Stromal cell of bone marrow (primary cell): ENCODE measurements around the gene ZNF366.
A peak's percentile ranks its signal among the peaks of the same experiment; 100 is the strongest.

Experiments used
- DNase-seq: peaks from one replicate; pipeline ENCODE4 v3.0.0-alpha.2; 2012; ENCODE audit warnings: low read depth

ZNF366 gene

DNA sequence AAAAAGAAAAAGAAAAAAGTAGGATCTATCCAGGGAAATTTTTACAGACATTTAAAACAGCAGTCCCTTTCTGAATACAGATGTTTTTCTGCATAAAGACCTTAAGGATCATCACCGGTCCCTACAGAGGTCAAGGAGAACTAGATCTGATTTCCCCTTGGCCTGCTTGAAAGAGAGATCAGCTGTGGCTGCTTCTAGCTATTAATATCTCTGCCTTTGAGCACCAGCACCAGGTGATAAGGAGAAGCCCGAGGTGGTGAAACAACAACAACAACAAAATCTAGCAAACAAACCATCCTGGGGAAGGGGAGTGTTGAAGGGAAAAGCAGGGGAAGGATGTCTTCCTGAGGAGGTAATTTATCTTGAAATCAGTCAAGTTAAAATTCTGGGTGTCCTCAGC, 42.1 kb downstream of the ZNF366 start:
- DNase-seq: no peak

DNA sequence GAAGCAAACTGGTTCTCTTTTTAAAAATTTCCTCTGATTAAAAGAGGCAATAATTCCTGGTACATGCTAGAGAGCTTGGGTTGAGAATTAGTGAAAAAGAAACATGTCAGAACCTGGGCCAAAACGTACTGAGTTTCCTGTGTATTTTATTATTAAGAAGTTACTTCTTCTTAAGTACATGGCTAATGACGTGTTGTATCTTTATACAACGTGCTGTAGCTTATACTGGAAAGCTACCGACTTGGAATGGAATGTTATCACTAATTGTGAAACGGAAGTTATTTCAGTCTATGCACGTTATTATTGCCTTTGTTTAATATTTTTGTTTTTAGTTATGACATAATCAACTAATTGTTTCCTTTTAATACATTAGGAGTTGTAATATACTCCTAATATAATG, 43.1 kb downstream of the ZNF366 start:
- DNase-seq: no peak

GRCh38 chr5:72463449-72464052, 43.7 kb downstream of the ZNF366 start:
- no peak for DNase-seq

GRCh38 chr5:72460413-72460812, 46.8 kb downstream of the ZNF366 start:
- no peak for DNase-seq

DNA sequence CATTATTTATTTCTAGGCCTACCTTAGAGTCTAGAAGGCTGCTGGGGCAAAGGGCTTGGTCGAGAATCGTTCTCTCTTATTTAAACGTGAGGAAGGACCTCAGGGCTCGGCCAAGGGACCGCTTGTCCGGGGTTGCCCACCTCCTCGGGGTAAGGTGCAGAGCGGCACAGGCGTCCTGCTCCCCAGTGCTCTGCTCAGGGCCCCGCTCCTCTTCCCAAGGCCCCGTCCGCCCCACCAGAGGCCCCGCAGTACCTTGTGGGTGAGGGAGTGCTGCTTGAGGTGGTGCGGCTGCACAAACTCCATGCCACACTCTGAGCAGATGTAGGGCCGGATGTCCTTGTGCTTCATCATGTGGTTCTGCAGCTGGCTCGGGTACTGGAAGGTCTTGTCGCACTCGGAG, 47.3 kb downstream of the ZNF366 start:
- no peak for DNase-seq

GRCh38 chr5:72459089-72459661, 48.0 kb downstream of the ZNF366 start:
- no peak for DNase-seq

DNA sequence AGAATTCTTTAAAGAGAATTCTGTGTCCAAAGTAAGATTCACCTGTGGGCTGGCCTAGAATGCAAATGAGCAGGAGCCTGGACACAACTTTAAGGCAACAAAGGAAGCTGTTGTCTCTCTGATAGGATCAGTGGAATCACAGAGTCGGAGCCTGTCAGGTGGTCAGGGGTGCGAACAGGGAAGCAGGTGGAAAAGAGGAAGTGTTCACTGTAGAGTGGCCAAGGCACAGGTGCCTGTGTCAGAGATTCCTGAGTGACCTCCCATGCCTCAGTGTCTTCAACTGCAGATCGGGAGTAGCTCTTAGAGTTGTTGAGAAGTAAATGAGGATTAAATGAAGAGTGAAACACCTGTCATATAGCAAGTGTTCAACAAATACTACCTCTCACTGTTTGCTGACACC, 48.8 kb downstream of the ZNF366 start:
- DNase-seq: no peak

DNA sequence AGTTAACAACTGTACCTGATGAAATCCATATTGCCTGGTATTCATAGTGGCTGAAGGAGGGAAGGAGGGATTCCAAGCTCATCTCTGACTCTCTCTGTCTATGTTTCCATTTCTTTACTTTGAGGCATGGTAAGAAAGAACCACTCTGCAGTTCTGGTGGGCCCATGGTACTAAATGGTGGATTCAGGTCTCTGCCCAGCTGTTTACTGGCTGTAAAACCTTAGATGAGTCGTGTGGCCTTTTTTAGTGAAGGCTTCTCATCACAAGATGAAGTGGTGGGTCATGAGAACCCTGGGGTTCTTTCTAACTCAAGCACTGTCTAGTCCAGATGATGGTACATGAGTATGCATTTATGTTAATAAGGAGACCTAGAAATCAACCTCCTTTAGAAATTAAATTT, 49.7 kb downstream of the ZNF366 start:
- no peak for DNase-seq

GRCh38 chr5:72456391-72457074, 50.7 kb downstream of the ZNF366 start:
- no peak for DNase-seq

- DNase-seq: no peak
Measured at GRCh38 chr5:72455476-72455875, 51.7 kb downstream of the ZNF366 start.

- no peak for DNase-seq
Measured at GRCh38 chr5:72454996-72455395, 52.2 kb downstream of the ZNF366 start.

- no peak for DNase-seq
Measured at GRCh38 chr5:72453246-72453775, 53.9 kb downstream of the ZNF366 start.

DNA sequence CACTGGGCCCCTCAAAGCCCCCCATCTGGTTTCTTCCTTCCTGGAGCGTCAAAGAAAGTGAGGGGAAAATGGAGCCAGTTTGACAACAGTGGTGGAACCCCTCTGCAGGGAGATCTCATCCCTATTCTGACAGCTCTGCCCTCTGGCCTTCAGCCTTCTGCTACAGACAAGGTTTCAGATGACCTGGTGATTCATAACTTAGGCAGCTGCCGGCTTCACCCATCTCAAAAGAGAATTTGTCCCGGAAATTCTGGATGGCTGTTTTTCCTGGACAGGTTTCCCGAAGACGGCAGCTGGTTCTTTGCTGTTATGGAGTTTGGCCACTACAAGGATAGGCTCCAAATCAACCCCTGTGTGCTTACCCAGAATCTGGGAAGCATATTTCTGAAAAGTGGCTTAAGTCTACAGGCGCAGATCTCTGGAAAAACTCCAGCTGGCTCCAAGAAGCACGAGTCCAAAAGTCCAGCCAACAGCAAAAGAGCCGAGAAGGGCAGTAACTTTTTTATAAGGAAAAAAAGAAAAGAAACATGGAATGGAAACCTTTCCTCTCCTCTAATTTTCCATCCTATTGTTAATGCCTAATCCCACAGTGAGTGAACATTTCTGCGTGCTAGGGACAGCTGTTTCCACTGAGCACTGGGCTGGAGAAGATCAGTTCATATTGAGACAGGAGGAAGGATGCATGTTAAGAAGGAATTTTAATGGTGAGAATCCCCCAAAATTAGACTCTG, 54.5 kb downstream of the ZNF366 start:
- DNase-seq: peak; percentile 95

DNA sequence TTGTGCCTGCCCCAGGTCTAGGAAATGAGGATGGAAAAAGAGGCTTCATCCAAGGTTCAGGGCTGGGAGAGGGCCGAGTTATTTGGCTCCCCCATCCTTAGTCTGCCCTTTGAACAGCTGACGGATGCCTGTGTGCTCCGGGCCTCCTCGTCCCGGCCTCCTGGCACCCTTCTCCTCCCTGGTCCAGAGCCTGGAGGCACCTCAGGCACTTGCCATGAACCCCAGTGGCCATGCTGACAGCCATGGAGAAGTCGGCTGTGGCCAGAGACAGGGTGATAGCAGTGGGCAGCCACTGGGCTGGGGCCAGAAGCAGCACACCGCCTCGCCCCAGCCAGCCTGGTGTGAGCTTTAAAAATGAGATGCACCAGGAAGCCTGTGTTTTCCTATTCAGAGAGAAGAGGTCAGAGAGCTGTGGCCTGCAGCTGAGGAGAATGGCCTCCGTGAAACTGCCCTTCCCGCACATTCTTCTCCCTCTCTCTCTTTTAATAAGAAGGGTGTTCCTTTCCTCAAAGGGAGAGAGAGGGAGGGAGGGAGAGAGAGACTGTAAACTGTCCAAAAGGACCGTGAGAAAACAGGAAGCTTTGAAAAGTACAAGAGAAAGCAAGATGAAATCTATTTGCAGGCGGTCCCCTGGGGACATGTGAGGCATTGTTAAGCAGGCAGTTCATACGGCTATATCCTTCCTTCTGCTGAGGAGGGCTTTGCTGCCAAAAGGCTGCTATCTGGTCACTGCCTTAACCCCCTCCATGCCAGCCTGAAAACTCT, 55.3 kb downstream of the ZNF366 start:
- DNase-seq: peak; percentile 99

GRCh38 chr5:72448368-72448767, 58.8 kb downstream of the ZNF366 start:
- no peak for DNase-seq

GRCh38 chr5:72447751-72448150, 59.5 kb downstream of the ZNF366 start:
- no peak for DNase-seq

GRCh38 chr5:72445969-72446368, 61.2 kb downstream of the ZNF366 start:
- DNase-seq: no peak

- no peak for DNase-seq
Measured at GRCh38 chr5:72443883-72444282, 63.3 kb downstream of the ZNF366 start.

DNA sequence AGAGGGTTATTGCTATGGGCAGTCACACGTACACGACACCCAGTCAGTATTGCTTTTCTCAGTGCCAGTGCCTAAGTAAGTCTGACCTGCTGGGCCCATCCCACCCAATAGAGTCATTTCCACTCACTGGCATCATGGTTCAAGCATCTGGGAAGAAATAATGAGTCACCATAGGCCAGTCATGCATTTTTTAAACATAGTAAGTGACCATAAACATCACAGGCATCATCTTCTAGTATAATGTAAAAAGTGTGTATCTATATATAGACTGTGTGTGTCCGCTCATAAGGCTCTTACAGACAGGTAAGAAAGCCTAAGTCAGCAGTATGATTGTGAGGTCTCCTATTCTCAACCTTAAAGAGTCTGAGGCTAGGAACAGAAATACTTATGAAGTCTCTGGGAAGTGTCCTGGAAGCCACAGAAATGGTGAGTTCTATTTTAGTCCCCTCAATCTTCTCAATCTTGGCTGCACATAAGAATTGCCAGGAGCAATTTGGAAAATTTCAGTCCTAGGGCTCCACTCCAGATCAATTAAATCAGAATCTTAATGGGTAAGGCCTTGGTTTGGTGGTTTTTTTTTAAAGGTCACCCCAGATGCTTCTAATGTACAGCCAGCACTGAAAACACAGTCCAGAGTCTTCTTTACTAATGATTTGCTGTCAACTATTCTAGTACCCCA, 65.2 kb downstream of the ZNF366 start:
- DNase-seq: peak; percentile 96

- no peak for DNase-seq
Measured at GRCh38 chr5:72441094-72441723, 66.0 kb downstream of the ZNF366 start.

DNA sequence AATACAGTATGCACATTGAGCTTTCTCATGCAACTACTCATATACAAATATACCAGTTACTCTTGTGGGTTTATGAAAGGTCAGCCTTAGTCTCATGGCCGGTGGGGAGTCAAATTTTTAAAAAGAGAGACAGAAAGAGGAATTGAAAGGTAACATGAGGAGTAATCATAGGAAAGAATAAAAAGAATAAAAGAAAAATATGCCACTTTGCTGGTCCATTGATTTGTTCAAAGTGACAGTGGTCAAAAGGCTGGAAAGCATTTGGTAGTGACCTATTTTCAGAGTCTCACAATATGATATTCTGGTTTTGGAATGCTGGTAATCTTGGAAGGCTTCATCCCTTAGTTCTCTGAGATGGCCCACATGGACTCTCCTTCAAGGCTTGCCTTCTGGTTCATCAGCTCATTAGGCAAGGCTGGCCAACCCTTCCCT, 67.0 kb downstream of the ZNF366 start:
- DNase-seq: no peak
